ENCODE measurements around the gene FAM186B. TPM values are rescaled to one million over a fixed set of nuclear protein-coding genes. Genes with fewer than 3 reads are reported as not detected.

FAM186B gene
- polyA plus RNA-seq, 6 donors from 2014 or later, result 0.16 to 0.21 (median 0.17) TPM; not detected in 3

DNA sequence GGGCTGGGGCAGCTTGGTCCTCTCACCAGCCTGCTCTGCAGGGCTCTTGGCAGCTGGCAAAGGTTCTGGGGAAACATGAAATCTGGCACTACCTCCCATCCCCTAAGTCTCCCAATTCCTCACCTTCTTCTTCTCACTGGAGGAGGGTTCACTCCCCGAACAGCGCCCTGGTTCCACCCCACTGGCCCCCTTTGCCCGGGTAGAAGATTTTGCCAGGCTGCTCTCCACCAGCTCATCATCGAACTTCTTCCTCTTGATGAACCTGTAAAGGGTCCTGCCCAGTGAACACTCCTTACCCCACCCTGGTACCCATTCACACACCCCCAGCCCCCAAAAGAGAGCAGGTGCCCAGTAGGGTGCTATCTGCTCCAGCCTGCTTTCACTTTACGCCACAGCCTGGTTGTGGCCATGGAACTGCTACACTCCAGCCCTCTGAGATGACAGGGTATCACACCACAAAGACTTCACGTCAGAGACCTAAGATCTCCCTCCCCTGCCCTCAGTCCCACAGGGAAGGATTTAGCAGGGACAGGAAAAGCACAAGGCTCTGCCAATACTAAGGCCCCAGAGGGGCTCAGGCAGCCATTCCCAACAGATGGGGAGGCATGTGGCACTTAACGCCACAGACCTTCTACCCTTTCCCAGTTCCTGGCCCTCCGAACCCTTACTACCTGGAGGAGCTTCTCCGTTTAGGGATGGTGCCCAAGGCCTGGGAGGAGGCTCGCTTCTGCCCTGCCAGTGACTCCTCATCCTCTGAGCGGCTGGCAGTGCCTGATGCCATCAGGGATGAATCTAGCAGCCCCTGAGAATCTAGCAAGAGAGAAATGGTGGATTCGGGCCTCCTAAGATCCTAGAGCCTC is 39.8 kb downstream of the FAM186B start:
- H3K27ac Mint-ChIP-seq, result no peak overlapping the region
- peaks cover 30 to 46% (median 32%) of the 10 kb centered on the region in 3 donors for H3K4me1 Mint-ChIP-seq
- no peak for ATAC-seq (ENCODE audit: low read depth in 2 of 2)
- H3K4me3 Mint-ChIP-seq, result peak overlapping the region in 2 of 8 donors; percentile 54 to 66
- H3K9me3 Mint-ChIP-seq, result no peaks in the 10 kb centered on the region
- H3K27me3 Mint-ChIP-seq, result no peaks in the 10 kb centered on the region
- H3K36me3 Mint-ChIP-seq, result peaks cover 9 to 15% of the 10 kb centered on the region in 2 donors
- no peak for DNase-seq

DNA sequence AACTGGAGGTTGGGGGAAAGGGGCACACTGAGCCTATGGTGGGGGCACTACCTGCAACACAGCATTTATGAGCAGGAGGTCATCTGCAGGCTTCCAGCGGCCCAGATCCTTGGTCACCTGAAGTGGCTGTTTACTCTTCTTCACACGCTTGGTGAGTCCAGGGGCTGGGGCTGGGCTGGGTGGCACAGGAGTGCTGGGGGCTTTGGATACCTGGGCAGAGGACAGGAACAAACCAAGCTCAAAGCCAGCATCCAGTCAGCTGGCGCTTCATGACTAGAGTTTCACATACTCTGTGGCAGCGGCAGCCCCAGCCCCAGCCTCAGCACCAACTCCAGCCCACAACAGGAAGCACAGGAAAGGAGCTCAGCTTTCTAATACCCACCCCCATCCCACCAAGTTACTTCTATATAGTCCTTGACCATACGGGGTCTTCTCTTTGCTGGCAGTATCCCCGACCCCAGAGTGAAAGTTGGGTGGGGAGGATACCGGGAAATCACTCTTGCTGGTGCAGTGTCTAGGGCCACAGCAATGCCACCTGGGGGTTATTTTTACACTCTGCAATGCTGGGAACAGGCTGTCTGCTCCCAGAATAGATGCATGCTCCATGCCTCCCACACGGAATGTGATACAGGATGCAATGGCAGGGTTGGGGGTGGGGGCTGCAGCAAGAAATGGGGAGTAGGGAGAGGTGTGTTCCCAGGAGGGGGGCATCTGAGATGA is 40.6 kb downstream of the FAM186B start:
- no peak for DNase-seq
- Mint-ChIP-seq H3K27me3 (no peaks in the 10 kb centered on the region), H3K36me3 (peaks cover 10 to 20% of the 10 kb centered on the region in 2 donors), H3K4me1 (peaks cover 26 to 40% (median 29%) of the 10 kb centered on the region in 3 donors), H3K4me3 (peak overlapping the region in 2 of 8 donors; percentile 24 to 29), H3K9me3 (no peaks in the 10 kb centered on the region), H3K27ac (no peak overlapping the region)
- ATAC-seq (ENCODE audit: low read depth in 2 of 2), result no peak

DNA sequence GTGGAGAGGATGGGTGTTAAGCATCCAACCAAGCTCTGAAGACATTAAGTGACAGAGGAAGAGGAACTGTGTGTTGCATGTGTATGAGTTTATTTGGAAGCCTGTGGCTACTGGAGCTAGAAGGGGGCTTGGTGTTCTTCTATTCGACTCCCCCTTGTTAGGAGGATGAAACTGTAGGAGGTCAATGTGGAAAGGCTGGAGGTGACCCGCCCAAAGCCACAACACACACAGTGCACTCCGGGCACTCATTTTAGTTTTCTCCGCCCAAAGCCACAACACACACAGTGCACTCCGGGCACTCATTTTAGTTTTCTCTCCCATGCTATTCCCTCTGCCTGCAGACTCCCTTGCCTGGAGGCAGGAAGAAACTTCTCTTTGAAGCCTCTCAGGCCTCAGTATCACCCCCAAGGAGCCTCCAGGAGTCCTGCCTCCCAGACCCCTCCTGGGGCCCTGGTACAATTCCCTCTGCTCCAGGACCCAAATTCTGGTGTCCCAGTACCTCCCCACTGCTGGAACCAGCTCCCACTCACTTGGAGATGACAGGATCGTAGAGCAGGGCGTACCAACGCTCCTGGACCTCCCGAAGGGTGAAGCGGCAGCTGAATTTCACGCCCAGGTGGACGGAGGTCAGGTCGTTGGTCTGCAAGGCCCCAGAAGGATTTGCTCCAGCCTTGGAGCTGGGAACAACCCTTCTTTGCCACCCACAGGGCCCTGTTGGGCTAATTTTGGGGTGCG is 41.3 kb downstream of the FAM186B start:
- H3K36me3 Mint-ChIP-seq, result peaks cover 10 to 27% of the 10 kb centered on the region in 2 donors
- no peaks in the 10 kb centered on the region for H3K27me3 Mint-ChIP-seq
- peaks cover 26 to 36% (median 29%) of the 10 kb centered on the region in 3 donors for H3K4me1 Mint-ChIP-seq
- peak overlapping the region in 4 of 8 donors; percentile 10 to 63 (median 46) for H3K4me3 Mint-ChIP-seq
- H3K27ac Mint-ChIP-seq, result peak overlapping the region in 1 of 6 donors; percentile 16
- DNase-seq (no peak), ATAC-seq (ENCODE audit: low read depth in 2 of 2) (no peak)
- H3K9me3 Mint-ChIP-seq, result no peaks in the 10 kb centered on the region

DNA sequence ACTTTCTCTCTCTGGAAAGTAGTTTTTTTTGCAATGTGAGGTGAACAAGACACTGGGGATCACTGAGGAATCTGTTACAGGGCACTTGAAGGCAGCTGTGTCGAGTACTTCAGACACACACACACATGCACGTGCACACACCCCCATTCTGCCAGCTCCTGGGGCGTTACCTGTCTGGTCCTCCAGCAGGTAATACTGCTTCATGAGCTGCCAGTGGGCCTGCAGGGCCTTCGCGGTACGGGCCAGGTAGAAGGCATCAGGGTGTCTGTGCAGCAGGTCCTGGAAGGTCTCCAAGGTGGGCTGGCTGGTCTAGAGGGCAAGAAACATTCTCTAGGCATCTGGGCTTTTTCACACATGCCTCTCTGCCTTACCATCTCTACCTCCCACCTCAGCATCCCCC is 42.6 kb downstream of the FAM186B start:
- Mint-ChIP-seq H3K4me3 (no peak overlapping the region), H3K9me3 (no peaks in the 10 kb centered on the region), H3K4me1 (peaks cover 15 to 24% (median 17%) of the 10 kb centered on the region in 3 donors), H3K36me3 (peaks cover 10 to 29% of the 10 kb centered on the region in 2 donors), H3K27me3 (no peaks in the 10 kb centered on the region), H3K27ac (no peak overlapping the region)
- no peak for DNase-seq
- no peak for ATAC-seq (ENCODE audit: low read depth in 2 of 2)

DNA sequence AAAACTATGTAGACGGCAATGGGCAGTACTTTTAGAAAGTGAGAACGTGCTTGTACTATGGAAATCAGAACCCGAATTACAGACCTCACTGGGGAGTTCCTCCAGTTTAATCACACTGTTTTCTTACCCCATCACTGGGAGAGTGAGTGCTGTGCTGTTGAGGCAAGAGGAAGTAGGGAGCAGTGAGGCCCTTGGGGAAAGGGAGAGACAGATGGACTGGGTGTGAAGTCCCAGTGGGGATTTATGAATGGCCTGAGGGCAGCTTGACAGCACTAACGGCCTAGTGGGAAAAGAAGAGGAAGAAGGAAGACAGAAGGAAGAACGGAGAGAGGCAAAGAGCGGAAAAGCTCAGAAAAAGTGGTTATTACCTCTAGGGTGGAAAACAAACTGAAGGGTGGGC is 43.2 kb downstream of the FAM186B start:
- H3K36me3 Mint-ChIP-seq, result peaks cover 10 to 27% of the 10 kb centered on the region in 2 donors
- H3K4me1 Mint-ChIP-seq, result peaks cover 11 to 19% (median 11%) of the 10 kb centered on the region in 3 donors
- H3K27me3 Mint-ChIP-seq, result no peaks in the 10 kb centered on the region
- DNase-seq, result no peak
- no peaks in the 10 kb centered on the region for H3K9me3 Mint-ChIP-seq
- H3K27ac Mint-ChIP-seq, result peak overlapping the region in 1 of 6 donors; percentile 49
- no peak for ATAC-seq (ENCODE audit: low read depth in 2 of 2)
- no peak overlapping the region for H3K4me3 Mint-ChIP-seq

DNA sequence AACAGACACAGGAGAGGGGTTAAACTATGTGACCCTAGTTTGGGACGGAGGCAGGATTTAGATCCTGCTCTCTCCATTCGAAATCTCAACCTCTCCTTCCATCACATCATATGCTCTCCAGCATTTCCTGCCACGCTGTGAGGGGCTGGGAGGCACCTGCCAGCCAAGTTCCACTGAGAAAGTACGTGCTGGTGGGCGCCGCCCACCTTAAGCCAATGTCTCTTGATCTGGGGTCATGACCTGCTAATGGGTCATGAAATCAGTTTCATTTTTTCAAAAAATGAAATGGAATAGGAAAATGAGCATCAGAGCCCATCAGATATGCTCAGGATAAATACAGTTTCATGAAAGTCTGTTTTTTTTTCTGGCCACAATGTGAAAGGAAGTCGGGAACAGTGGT is 44.7 kb downstream of the FAM186B start:
- Mint-ChIP-seq H3K4me1 (peaks cover 4 to 9% (median 8%) of the 10 kb centered on the region in 3 donors), H3K4me3 (peak overlapping the region in 1 of 8 donors; percentile 61), H3K27me3 (no peaks in the 10 kb centered on the region), H3K36me3 (peaks cover 10 to 27% of the 10 kb centered on the region in 2 donors), H3K9me3 (no peaks in the 10 kb centered on the region), H3K27ac (no peak overlapping the region)
- ATAC-seq (ENCODE audit: low read depth in 2 of 2) (no peak), DNase-seq (no peak)

DNA sequence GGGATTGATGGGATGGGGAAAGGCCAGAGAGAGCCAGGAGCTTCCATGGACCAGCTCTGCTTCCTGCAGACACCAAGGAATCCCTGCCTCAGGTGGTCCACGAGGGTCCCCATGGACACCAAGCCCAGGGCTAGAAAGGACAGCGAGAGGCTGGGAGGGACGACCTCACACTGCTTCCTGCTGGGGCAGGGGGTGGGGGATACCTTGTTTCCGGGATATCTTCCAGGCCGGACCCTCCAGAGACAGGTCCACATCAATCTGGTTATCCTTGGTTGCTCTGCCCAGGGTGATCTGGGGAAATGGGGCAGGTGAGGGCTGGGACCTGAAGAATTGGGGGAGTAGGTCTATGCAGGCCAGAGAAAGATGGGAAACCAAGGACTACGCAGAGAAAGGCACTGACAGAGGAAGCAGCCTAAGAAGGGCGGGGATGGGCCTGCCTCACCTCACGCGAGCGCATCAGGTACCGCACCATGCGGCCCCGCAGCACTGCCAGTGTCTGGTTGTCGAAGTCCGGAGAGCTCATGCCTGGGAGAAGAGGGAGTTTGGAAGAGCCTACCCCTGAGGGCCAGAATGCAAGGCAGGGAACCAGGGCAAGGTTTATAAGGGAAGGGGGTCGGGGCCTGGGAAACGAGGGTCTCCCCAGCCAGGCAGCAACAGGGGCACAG is 46.3 kb downstream of the FAM186B start:
- H3K27me3 Mint-ChIP-seq, result no peaks in the 10 kb centered on the region
- ATAC-seq (ENCODE audit: low read depth in 2 of 2), result no peak
- no peaks in the 10 kb centered on the region for H3K9me3 Mint-ChIP-seq
- peaks cover 0 to 4% (median 0%) of the 10 kb centered on the region in 3 donors for H3K4me1 Mint-ChIP-seq
- no peak for DNase-seq
- H3K4me3 Mint-ChIP-seq, result peak overlapping the region in 3 of 8 donors; percentile 12 to 42 (median 13)
- H3K27ac Mint-ChIP-seq, result no peak overlapping the region
- H3K36me3 Mint-ChIP-seq, result peaks cover 10 to 27% of the 10 kb centered on the region in 2 donors

DNA sequence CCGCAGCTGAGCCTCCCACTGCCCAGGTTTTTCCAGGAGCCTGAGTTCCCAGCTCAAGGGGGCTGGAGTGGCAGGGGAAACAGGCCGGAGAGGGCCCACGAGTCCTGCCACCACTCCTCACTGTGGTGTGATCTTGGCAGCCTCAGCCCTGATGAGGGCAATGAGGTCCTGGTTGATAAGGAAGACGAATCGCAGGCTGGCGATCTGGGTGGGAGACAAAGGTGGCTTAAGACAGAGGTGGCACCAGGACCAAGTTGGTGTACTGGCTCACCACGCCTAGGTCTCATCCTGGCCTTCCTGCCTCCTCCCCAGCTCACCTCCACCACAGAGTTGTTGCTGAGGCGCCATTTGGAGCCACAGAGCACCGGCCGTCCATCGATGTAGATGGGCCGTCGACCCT is 46.9 kb downstream of the FAM186B start:
- Mint-ChIP-seq H3K4me3 (no peak overlapping the region), H3K4me1 (peaks cover 0 to 6% (median 1%) of the 10 kb centered on the region in 3 donors), H3K9me3 (no peaks in the 10 kb centered on the region), H3K27me3 (peaks cover 0 to 2% (median 0%) of the 10 kb centered on the region in 3 donors), H3K27ac (peak overlapping the region in 1 of 6 donors; percentile 72), H3K36me3 (peaks cover 10 to 27% of the 10 kb centered on the region in 2 donors)
- no peak for DNase-seq
- no peak for ATAC-seq (ENCODE audit: low read depth in 2 of 2)

DNA sequence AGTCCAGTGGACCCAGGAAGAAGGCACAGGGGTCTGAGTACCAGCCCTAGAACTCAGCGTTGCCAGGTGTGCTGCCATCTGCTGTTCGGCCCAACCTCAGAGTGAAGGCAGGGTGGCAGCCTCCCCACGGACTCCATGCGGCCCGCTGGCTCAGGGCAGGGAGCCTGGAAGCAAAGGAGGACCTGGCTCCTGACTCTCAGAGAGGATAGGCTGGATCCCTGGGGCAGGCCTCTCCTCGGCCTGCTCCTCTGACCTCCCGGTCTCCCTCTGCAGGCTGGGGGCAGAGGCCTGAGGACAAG is 47.6 kb downstream of the FAM186B start:
- Mint-ChIP-seq H3K9me3 (no peaks in the 10 kb centered on the region), H3K4me1 (peaks cover 0 to 7% (median 5%) of the 10 kb centered on the region in 3 donors), H3K36me3 (peaks cover 10 to 27% of the 10 kb centered on the region in 2 donors), H3K4me3 (no peak overlapping the region), H3K27ac (no peak overlapping the region), H3K27me3 (peaks cover 0 to 4% (median 0%) of the 10 kb centered on the region in 3 donors)
- ATAC-seq (ENCODE audit: low read depth in 2 of 2) (no peak), DNase-seq (no peak)

DNA sequence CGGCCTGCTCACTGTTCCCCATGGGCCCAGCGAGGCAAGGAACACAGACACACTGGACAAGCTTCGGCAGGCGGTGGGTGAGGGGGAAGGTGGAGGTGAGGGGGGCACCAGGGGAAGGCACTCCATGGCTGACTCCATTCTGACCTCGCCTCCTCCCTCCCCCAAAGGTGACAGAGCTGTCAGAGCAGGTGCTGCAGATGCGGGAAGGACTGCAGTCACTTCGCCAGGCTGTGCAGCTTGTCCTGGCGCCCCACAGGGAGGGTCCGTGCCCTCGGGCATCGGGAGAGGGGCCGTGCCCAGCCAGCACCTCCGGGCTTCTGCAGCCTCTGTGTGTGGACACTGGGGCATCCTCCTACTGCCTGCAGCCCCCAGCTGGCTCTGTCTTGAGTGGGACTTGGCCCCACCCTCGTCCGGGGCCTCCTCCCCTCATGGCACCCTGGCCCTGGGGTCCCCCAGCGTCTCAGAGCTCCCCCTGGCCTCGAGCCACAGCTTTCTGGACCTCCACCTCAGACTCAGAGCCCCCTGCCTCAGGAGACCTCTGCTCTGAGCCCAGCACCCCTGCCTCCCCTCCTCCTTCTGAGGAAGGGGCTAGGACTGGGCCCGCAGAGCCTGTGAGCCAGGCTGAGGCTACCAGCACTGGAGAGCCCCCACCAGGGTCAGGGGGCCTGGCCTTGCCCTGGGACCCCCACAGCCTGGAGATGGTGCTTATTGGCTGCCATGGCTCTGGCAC is 48.1 kb downstream of the FAM186B start:
- Mint-ChIP-seq H3K4me3 (no peak overlapping the region), H3K9me3 (no peaks in the 10 kb centered on the region), H3K4me1 (peaks cover 0 to 7% (median 5%) of the 10 kb centered on the region in 3 donors), H3K36me3 (peaks cover 8 to 24% of the 10 kb centered on the region in 2 donors), H3K27ac (no peak overlapping the region), H3K27me3 (peaks cover 0 to 4% (median 0%) of the 10 kb centered on the region in 3 donors)
- DNase-seq, result no peak
- no peak for ATAC-seq (ENCODE audit: low read depth in 2 of 2)

DNA sequence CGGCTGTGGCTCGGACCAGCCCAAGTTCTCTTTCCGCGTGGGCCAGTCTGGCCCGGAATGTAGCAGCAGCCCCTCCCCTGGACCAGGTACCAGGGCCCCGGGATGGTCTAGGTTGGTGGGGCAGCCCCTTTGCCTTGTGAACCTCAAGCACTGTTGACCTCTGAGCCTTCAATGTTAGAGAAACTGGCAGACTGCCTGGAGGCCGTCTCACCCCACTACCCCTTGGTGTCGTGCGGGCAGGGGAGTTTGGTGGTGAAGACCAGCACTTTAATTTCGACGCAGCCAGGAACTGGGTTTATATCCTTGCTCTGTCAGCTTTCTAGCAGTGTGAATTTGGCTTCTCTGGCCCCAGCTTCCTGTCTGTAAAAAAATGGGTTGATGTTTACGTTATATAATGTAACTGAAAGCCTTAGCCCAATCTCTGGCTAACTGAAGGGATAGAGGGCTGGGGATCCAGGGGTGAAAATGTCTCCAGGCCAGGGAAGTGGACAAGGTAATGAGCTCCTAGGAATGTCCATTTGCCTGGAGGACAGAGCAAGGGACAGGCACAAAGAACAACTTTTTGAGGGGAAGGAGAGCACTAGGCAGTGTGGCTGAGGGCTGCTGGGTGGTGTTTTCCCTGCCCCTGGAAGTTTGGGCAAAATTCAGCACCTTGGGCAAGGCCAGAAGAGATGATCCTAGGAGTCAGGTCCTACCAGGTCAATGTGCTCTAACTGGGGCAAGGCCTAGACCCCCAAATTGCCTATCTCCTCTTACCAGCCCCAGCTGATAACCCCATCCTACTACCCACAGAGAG is 48.9 kb downstream of the FAM186B start:
- no peak overlapping the region for H3K4me3 Mint-ChIP-seq
- no peak overlapping the region for H3K27ac Mint-ChIP-seq

More for the DNA sequence above, 48.9 kb downstream of the FAM186B start:
- DNase-seq (no peak), ATAC-seq (ENCODE audit: low read depth in 2 of 2) (no peak)
- H3K9me3 Mint-ChIP-seq, result no peaks in the 10 kb centered on the region
- peaks cover 0 to 7% (median 5%) of the 10 kb centered on the region in 3 donors for H3K4me1 Mint-ChIP-seq
- peaks cover 5 to 19% of the 10 kb centered on the region in 2 donors for H3K36me3 Mint-ChIP-seq
- peaks cover 0 to 4% (median 0%) of the 10 kb centered on the region in 3 donors for H3K27me3 Mint-ChIP-seq

Measured in naive B cell (primary cell).